ENCODE measurements around the gene RPS6KL1. TPM values are rescaled to one million over a fixed set of nuclear protein-coding genes. Genes with fewer than 3 reads are reported as not detected.

RPS6KL1 gene
- total RNA-seq, 1 experiment from 2014 or later: 8.8 TPM

GRCh38 chr14:74907744-74908143 lies 15.3 kb downstream of the RPS6KL1 start:
- H3K4me1 Mint-ChIP-seq (ENCODE audit: insufficient read depth, unreplicated experiment): peaks cover 10% of the 10 kb centered on the region
- POLR2A ChIA-PET: interaction anchor here (0.7 to 1.9 kb wide), 3 partner anchors 25 to 103 kb away, joined by 3 to 6 read pairs (median 6); partner anchors contain the start of gene DLST
- TF ChIP-seq CTCF (IDR thresholded peaks at IDR 0.05; ENCODE audit: unreplicated experiment): no peak
- H3K27me3 Mint-ChIP-seq (ENCODE audit: insufficient read depth, unreplicated experiment): no peaks in the 10 kb centered on the region
- intact Hi-C loops (cut with micrococcal nuclease): no loop called here
- CTCF ChIA-PET: interaction anchor here (0.6 to 7.4 kb wide), 10 partner anchors 14 to 579 kb away, joined by 3 to 182 read pairs (median 4); no protein-coding TSS in a partner anchor
- DNase-seq (ENCODE audit: unreplicated experiment): no peak
- no peaks in the 10 kb centered on the region for H3K9me3 Mint-ChIP-seq (ENCODE audit: unreplicated experiment)
- no peak overlapping the region for H3K4me3 Mint-ChIP-seq (ENCODE audit: unreplicated experiment)
- peaks cover 31% of the 10 kb centered on the region for H3K36me3 Mint-ChIP-seq (ENCODE audit: insufficient read depth, unreplicated experiment)
- H3K27ac Mint-ChIP-seq (ENCODE audit: low read depth, unreplicated experiment): no peak overlapping the region
- no TSS peak for BruUV-seq (replicated peaks)

GRCh38 chr14:74906925-74907521 lies 16.0 kb downstream of the RPS6KL1 start:
- peaks cover 7% of the 10 kb centered on the region for H3K4me1 Mint-ChIP-seq (ENCODE audit: insufficient read depth, unreplicated experiment)
- CTCF ChIA-PET: interaction anchor here (0.6 to 7.4 kb wide), 14 partner anchors 14 to 418 kb away, joined by 3 to 182 read pairs (median 5); partner anchors contain the start of gene PROX2
- POLR2A ChIA-PET: interaction anchor here (1.9 to 3.8 kb wide), 3 partner anchors 25 to 50 kb away, joined by 6 to 32 read pairs (median 26); partner anchors contain the start of gene DLST
- intact Hi-C loops (cut with micrococcal nuclease): loop anchor here (1.0 kb wide), 1 partner anchor 29 kb away; no protein-coding TSS in a partner anchor
- H3K27me3 Mint-ChIP-seq (ENCODE audit: insufficient read depth, unreplicated experiment): no peaks in the 10 kb centered on the region
- H3K27ac Mint-ChIP-seq (ENCODE audit: low read depth, unreplicated experiment): no peak overlapping the region
- no peaks in the 10 kb centered on the region for H3K9me3 Mint-ChIP-seq (ENCODE audit: unreplicated experiment)
- DNase-seq (ENCODE audit: unreplicated experiment): no peak
- no TSS peak for BruUV-seq (replicated peaks)
- H3K4me3 Mint-ChIP-seq (ENCODE audit: unreplicated experiment): no peak overlapping the region
- H3K36me3 Mint-ChIP-seq (ENCODE audit: insufficient read depth, unreplicated experiment): peaks cover 38% of the 10 kb centered on the region
- no peak for TF ChIP-seq CTCF (IDR thresholded peaks at IDR 0.05; ENCODE audit: unreplicated experiment)

- peak; percentile 83 for TF ChIP-seq CTCF (IDR thresholded peaks at IDR 0.05; ENCODE audit: unreplicated experiment)
- Mint-ChIP-seq H3K27ac (ENCODE audit: low read depth, unreplicated experiment) (no peak overlapping the region), H3K27me3 (ENCODE audit: insufficient read depth, unreplicated experiment) (no peaks in the 10 kb centered on the region), H3K4me3 (ENCODE audit: unreplicated experiment) (no peak overlapping the region), H3K9me3 (ENCODE audit: unreplicated experiment) (no peaks in the 10 kb centered on the region), H3K4me1 (ENCODE audit: insufficient read depth, unreplicated experiment) (no peaks in the 10 kb centered on the region), H3K36me3 (ENCODE audit: insufficient read depth, unreplicated experiment) (peaks cover 50% of the 10 kb centered on the region)
- POLR2A ChIA-PET: interaction anchor here (0.6 to 3.8 kb wide), 11 partner anchors 9 to 297 kb away, joined by 3 to 32 read pairs (median 3); partner anchors contain the start of genes DLST and ZC2HC1C
- intact Hi-C loops (cut with micrococcal nuclease): loop anchor here (1.0 to 2.0 kb wide), 4 partner anchors 17 to 296 kb away; no protein-coding TSS in a partner anchor
- BruUV-seq (replicated peaks): no TSS peak
- CTCF ChIA-PET: interaction anchor here (0.5 to 7.4 kb wide), 37 partner anchors 12 to 625 kb away, joined by 3 to 182 read pairs (median 4); partner anchors contain the start of genes DLST, EIF2B2, PROX2 and RPS6KL1
- DNase-seq (ENCODE audit: unreplicated experiment): peak; percentile 59
These were observed 17.4 kb downstream of the RPS6KL1 start for GRCh38 chr14:74905595-74906142.
